Activated T-helper 1 cell treated with anti-CD3 and anti-CD28 coated beads, Interleukin-12 subunit alpha, Interleukin-12 subunit beta, Interleukin-2, Interleukin-4 antibody, amounts not matched to agents 30 ng/mL and 10 ng/mL and 1 ng/mL, durations not matched to agents 14 hours and 24 hours and 36 hours (primary cell): Measurements from ENCODE around the gene ZSCAN1. TPM values are rescaled to one million over a fixed set of nuclear protein-coding genes. Genes with fewer than 3 reads are reported as not detected.

Experiments used
- DNase-seq: peaks from one replicate; pipeline ENCODE4 v3.0.0; 2021; ENCODE audit warnings: low spot score
- H3K27ac Mint-ChIP-seq: one replicate; pipeline ENCODE4 v1.8.0; 2021; ENCODE audit warnings: mild to moderate bottlenecking, mixed read lengths
- H3K27me3 Mint-ChIP-seq: one replicate; pipeline ENCODE4 v1.8.0; 2022; ENCODE audit warnings: mild to moderate bottlenecking, moderate library complexity, mixed read lengths; ENCODE audit not compliant: insufficient read depth
- H3K36me3 Mint-ChIP-seq: one replicate; pipeline ENCODE4 v1.8.0; 2021; ENCODE audit warnings: low read depth, mixed read lengths
- H3K4me1 Mint-ChIP-seq: one replicate; pipeline ENCODE4 v1.8.0; 2021; ENCODE audit warnings: low read depth, mixed read lengths
- H3K4me3 Mint-ChIP-seq: one replicate; pipeline ENCODE4 v1.8.0; 2021; ENCODE audit warnings: mild to moderate bottlenecking, moderate library complexity, mixed read lengths
- H3K9me3 Mint-ChIP-seq: one replicate; pipeline ENCODE4 v1.8.0; 2021; ENCODE audit warnings: mixed read lengths
- intact Hi-C: fragments of 100-400 bp; cut with micrococcal nuclease; formaldehyde crosslinking; loops from one replicate; pipeline ENCODE4 v1.15.1; 2024
- total RNA-seq: library from RNA; stranded (reverse); gene quantifications from 2 replicates; pipeline ENCODE4 v1.2.3, GENCODE V29; 2022

Gene ZSCAN1
- total RNA-seq, 1 donor from 2014 or later = not detected

- H3K27ac Mint-ChIP-seq = no peak overlapping the region
- DNase-seq = no peak
- peaks cover 3% of the 10 kb centered on the region for H3K36me3 Mint-ChIP-seq
- H3K27me3 Mint-ChIP-seq = no peaks in the 10 kb centered on the region
- H3K4me1 Mint-ChIP-seq = no peaks in the 10 kb centered on the region
- intact Hi-C loops = no loop called here
- H3K4me3 Mint-ChIP-seq = no peak overlapping the region
- H3K9me3 Mint-ChIP-seq = peaks cover 56% of the 10 kb centered on the region
Observed at GRCh38 chr19:58014141-58014540, 19.7 kb upstream of the ZSCAN1 start.

GRCh38 chr19:58020129-58020528 lies 13.7 kb upstream of the ZSCAN1 start:
- no peak for DNase-seq
- Mint-ChIP-seq H3K36me3 (peaks cover 4% of the 10 kb centered on the region), H3K27me3 (no peaks in the 10 kb centered on the region), H3K4me1 (no peaks in the 10 kb centered on the region), H3K4me3 (no peak overlapping the region), H3K9me3 (peaks cover 53% of the 10 kb centered on the region), H3K27ac (no peak overlapping the region)
- intact Hi-C loops = no loop called here

- Mint-ChIP-seq H3K4me1 (no peaks in the 10 kb centered on the region), H3K36me3 (peaks cover 4% of the 10 kb centered on the region), H3K9me3 (peaks cover 54% of the 10 kb centered on the region), H3K4me3 (no peak overlapping the region), H3K27me3 (no peaks in the 10 kb centered on the region), H3K27ac (no peak overlapping the region)
- no peak for DNase-seq
- intact Hi-C loops = no loop called here
Observed at GRCh38 chr19:58021541-58022282, 12.1 kb upstream of the ZSCAN1 start.

- H3K4me1 Mint-ChIP-seq = no peaks in the 10 kb centered on the region
- intact Hi-C loops = no loop called here
- H3K4me3 Mint-ChIP-seq = no peak overlapping the region
- peaks cover 4% of the 10 kb centered on the region for H3K36me3 Mint-ChIP-seq
- no peaks in the 10 kb centered on the region for H3K27me3 Mint-ChIP-seq
- H3K9me3 Mint-ChIP-seq = peaks cover 54% of the 10 kb centered on the region
- DNase-seq = no peak
- no peak overlapping the region for H3K27ac Mint-ChIP-seq
Observed at GRCh38 chr19:58022283-58022660, 11.6 kb upstream of the ZSCAN1 start.

GRCh38 chr19:58024661-58025060 lies 9.2 kb upstream of the ZSCAN1 start:
- Mint-ChIP-seq H3K27me3 (no peaks in the 10 kb centered on the region), H3K4me3 (no peak overlapping the region)

GRCh38 chr19:58034477-58034793 lies 610 bp downstream of the ZSCAN1 start:
- H3K36me3 Mint-ChIP-seq = peaks cover 1% of the 10 kb centered on the region
- no peak overlapping the region for H3K27ac Mint-ChIP-seq
- H3K27me3 Mint-ChIP-seq = no peaks in the 10 kb centered on the region
- intact Hi-C loops = no loop called here
- H3K9me3 Mint-ChIP-seq = peaks cover 44% of the 10 kb centered on the region
- no peak for DNase-seq
- H3K4me3 Mint-ChIP-seq = no peak overlapping the region
- H3K4me1 Mint-ChIP-seq = no peaks in the 10 kb centered on the region

More at GRCh38 chr19:58024661-58025060, 9.2 kb upstream of the ZSCAN1 start:
- no peaks in the 10 kb centered on the region for H3K4me1 Mint-ChIP-seq
- H3K27ac Mint-ChIP-seq = no peak overlapping the region
- DNase-seq = no peak
- H3K36me3 Mint-ChIP-seq = peaks cover 4% of the 10 kb centered on the region
- intact Hi-C loops = no loop called here
- peaks cover 61% of the 10 kb centered on the region for H3K9me3 Mint-ChIP-seq

- Mint-ChIP-seq H3K27me3 (no peaks in the 10 kb centered on the region), H3K27ac (no peak overlapping the region), H3K4me3 (no peak overlapping the region), H3K36me3 (peaks cover 1% of the 10 kb centered on the region), H3K4me1 (no peaks in the 10 kb centered on the region), H3K9me3 (peaks cover 46% of the 10 kb centered on the region)
- DNase-seq = no peak
- intact Hi-C loops = no loop called here
Observed at GRCh38 chr19:58035863-58036262, 2.0 kb downstream of the ZSCAN1 start.

GRCh38 chr19:58037927-58038687 lies 4.3 kb downstream of the ZSCAN1 start:
- intact Hi-C loops = no loop called here
- Mint-ChIP-seq H3K4me1 (no peaks in the 10 kb centered on the region), H3K4me3 (no peak overlapping the region), H3K9me3 (peaks cover 51% of the 10 kb centered on the region), H3K36me3 (peaks cover 1% of the 10 kb centered on the region), H3K27ac (no peak overlapping the region), H3K27me3 (no peaks in the 10 kb centered on the region)
- no peak for DNase-seq

GRCh38 chr19:58038688-58039204 lies 4.9 kb downstream of the ZSCAN1 start:
- peaks cover 1% of the 10 kb centered on the region for H3K36me3 Mint-ChIP-seq
- H3K27me3 Mint-ChIP-seq = no peaks in the 10 kb centered on the region
- DNase-seq = no peak
- H3K4me3 Mint-ChIP-seq = no peak overlapping the region
- H3K4me1 Mint-ChIP-seq = no peaks in the 10 kb centered on the region
- no peak overlapping the region for H3K27ac Mint-ChIP-seq
- intact Hi-C loops = no loop called here
- H3K9me3 Mint-ChIP-seq = peaks cover 55% of the 10 kb centered on the region

- Mint-ChIP-seq H3K4me1 (no peaks in the 10 kb centered on the region), H3K4me3 (no peak overlapping the region), H3K36me3 (peaks cover 2% of the 10 kb centered on the region), H3K27me3 (no peaks in the 10 kb centered on the region), H3K27ac (no peak overlapping the region), H3K9me3 (peaks cover 48% of the 10 kb centered on the region)
- no peak for DNase-seq
- intact Hi-C loops = no loop called here
Observed at GRCh38 chr19:58040751-58041525, 7.1 kb downstream of the ZSCAN1 start.

GRCh38 chr19:58042495-58043340 lies 8.9 kb downstream of the ZSCAN1 start:
- H3K27ac Mint-ChIP-seq = no peak overlapping the region
- no peaks in the 10 kb centered on the region for H3K27me3 Mint-ChIP-seq
- H3K4me1 Mint-ChIP-seq = no peaks in the 10 kb centered on the region
- H3K36me3 Mint-ChIP-seq = peaks cover 4% of the 10 kb centered on the region
- no peak for DNase-seq
- H3K4me3 Mint-ChIP-seq = no peak overlapping the region
- H3K9me3 Mint-ChIP-seq = peaks cover 45% of the 10 kb centered on the region
- intact Hi-C loops = no loop called here

GRCh38 chr19:58044391-58044790 lies 10.6 kb downstream of the ZSCAN1 start:
- no peaks in the 10 kb centered on the region for H3K27me3 Mint-ChIP-seq
- peaks cover 52% of the 10 kb centered on the region for H3K9me3 Mint-ChIP-seq
- no peak for DNase-seq
- H3K27ac Mint-ChIP-seq = no peak overlapping the region
- H3K4me3 Mint-ChIP-seq = no peak overlapping the region
- intact Hi-C loops = no loop called here
- peaks cover 5% of the 10 kb centered on the region for H3K36me3 Mint-ChIP-seq
- no peaks in the 10 kb centered on the region for H3K4me1 Mint-ChIP-seq
